ENCODE results near the gene LINC00305. TPM values are rescaled to one million over a fixed set of nuclear protein-coding genes. Genes with fewer than 3 reads are reported as not detected.

The LINC00305 gene
- total and polyA plus RNA-seq, 4 experiments from 2014 or later, result not detected

- ChIA-PET CTCF (ENCODE audit: partially characterized antibody) (no interaction called here), POLR2A (ENCODE audit: partially characterized antibody) (no interaction called here)
- no peaks in the 10 kb centered on the region for H3K36me3 ChIP-seq (ENCODE audit: insufficient read depth, low read length)
- no peaks in the 10 kb centered on the region for H3K27me3 ChIP-seq (ENCODE audit: insufficient read depth, low read length)
- H3K27ac ChIP-seq (ENCODE audit: low read depth, low read length), result no peak overlapping the region
- H3K36me3 Mint-ChIP-seq, result no peaks in the 10 kb centered on the region
- H3K4me1 ChIP-seq (ENCODE audit: insufficient read depth, low read length), result no peaks in the 10 kb centered on the region
- no peak overlapping the region for H3K4me3 ChIP-seq (ENCODE audit: low read length in 2 of 2)
- no peaks in the 10 kb centered on the region for H3K9me3 ChIP-seq (ENCODE audit: control insufficient read depth in 1 of 2, low read length in 2 of 2)
- no peaks in the 10 kb centered on the region for H3K4me1 Mint-ChIP-seq
- intact Hi-C loops (cut with micrococcal nuclease), result no loop called here
- peaks cover 0 to 6% (median 2%) of the 10 kb centered on the region in 8 donors for H3K9me3 Mint-ChIP-seq
- H3K4me3 Mint-ChIP-seq, result no peak overlapping the region
- H3K27me3 Mint-ChIP-seq, result no peaks in the 10 kb centered on the region
- H3K27ac Mint-ChIP-seq, result no peak overlapping the region
- no peak for DNase-seq
Measured at GRCh38 chr18:64175432-64175831, 26.5 kb upstream of the LINC00305 start.

DNA sequence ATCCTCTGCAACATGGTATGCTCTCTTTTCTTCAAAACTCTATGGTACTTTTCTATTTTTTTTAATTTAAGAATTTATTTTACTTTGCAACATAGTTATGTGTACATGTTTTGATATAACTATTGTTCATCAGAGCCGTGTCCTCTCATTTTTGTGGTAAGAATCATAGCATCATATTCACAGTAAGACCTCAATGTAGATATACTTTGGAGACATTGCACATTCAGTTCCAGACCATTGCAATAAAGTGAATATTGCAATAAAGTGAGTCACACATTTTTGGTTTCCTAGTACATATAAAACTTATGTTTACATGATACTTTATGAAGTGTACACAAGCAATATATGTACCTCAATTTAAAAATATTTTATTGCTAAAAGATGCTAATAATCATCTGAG, 22.7 kb upstream of the LINC00305 start:
- Histone ChIP-seq H3K4me1 (ENCODE audit: insufficient read depth, low read length) (no peaks in the 10 kb centered on the region), H3K36me3 (ENCODE audit: insufficient read depth, low read length) (no peaks in the 10 kb centered on the region), H3K27ac (ENCODE audit: low read depth, low read length) (no peak overlapping the region), H3K27me3 (ENCODE audit: insufficient read depth, low read length) (no peaks in the 10 kb centered on the region), H3K4me3 (ENCODE audit: low read length in 2 of 2) (no peak overlapping the region), H3K9me3 (ENCODE audit: control insufficient read depth in 1 of 2, low read length in 2 of 2) (no peaks in the 10 kb centered on the region)
- H3K27ac Mint-ChIP-seq, result no peak overlapping the region
- H3K9me3 Mint-ChIP-seq, result peaks cover 0 to 6% (median 0%) of the 10 kb centered on the region in 8 donors
- H3K36me3 Mint-ChIP-seq, result no peaks in the 10 kb centered on the region
- no peaks in the 10 kb centered on the region for H3K27me3 Mint-ChIP-seq
- no peaks in the 10 kb centered on the region for H3K4me1 Mint-ChIP-seq
- no peak overlapping the region for H3K4me3 Mint-ChIP-seq
- intact Hi-C loops (cut with micrococcal nuclease), result no loop called here
- no peak for DNase-seq
- ChIA-PET POLR2A (ENCODE audit: partially characterized antibody) (no interaction called here), CTCF (ENCODE audit: partially characterized antibody) (no interaction called here)

GRCh38 chr18:64167408-64167925, 18.6 kb upstream of the LINC00305 start:
- Histone ChIP-seq H3K36me3 (ENCODE audit: insufficient read depth, low read length) (no peaks in the 10 kb centered on the region), H3K27me3 (ENCODE audit: insufficient read depth, low read length) (no peaks in the 10 kb centered on the region)
- peaks cover 0 to 1% of the 10 kb centered on the region in 2 donors for H3K27me3 Mint-ChIP-seq

DNA sequence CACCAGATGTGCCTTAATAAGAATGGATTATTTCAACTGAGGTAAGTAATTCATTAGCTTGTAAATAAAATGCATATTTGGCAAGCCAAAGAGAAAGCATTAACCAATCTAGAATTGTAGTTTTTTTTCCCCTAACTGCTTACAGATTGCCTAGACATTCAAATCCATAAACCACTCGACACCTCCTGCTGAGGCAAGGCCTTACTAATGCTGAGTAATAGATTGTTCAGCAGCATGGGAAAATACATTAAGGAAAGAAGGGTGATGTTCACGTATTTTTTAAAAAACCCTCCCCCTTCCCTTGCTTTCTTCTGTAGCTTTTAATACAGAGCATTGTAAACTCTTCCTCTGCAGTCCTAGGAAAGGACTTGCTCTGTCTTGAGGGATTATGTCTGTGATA, 17.0 kb upstream of the LINC00305 start:
- no peaks in the 10 kb centered on the region for H3K36me3 Mint-ChIP-seq
- no peaks in the 10 kb centered on the region for H3K4me1 Mint-ChIP-seq
- H3K27me3 Mint-ChIP-seq, result peaks cover 0 to 1% of the 10 kb centered on the region in 2 donors
- ChIA-PET POLR2A (ENCODE audit: partially characterized antibody) (no interaction called here), CTCF (ENCODE audit: partially characterized antibody) (no interaction called here)
- H3K27ac ChIP-seq (ENCODE audit: low read depth, low read length), result no peak overlapping the region
- no peak for DNase-seq
- no peaks in the 10 kb centered on the region for H3K9me3 ChIP-seq (ENCODE audit: control insufficient read depth in 1 of 2, low read length in 2 of 2)
- H3K4me3 ChIP-seq (ENCODE audit: low read length in 2 of 2), result no peak overlapping the region
- intact Hi-C loops (cut with micrococcal nuclease), result no loop called here
- H3K4me1 ChIP-seq (ENCODE audit: insufficient read depth, low read length), result no peaks in the 10 kb centered on the region
- no peak overlapping the region for H3K4me3 Mint-ChIP-seq
- peaks cover 0 to 3% (median 0%) of the 10 kb centered on the region in 8 donors for H3K9me3 Mint-ChIP-seq
- no peaks in the 10 kb centered on the region for H3K27me3 ChIP-seq (ENCODE audit: insufficient read depth, low read length)
- H3K36me3 ChIP-seq (ENCODE audit: insufficient read depth, low read length), result no peaks in the 10 kb centered on the region
- H3K27ac Mint-ChIP-seq, result no peak overlapping the region

More at GRCh38 chr18:64167408-64167925, 18.6 kb upstream of the LINC00305 start:
- intact Hi-C loops (cut with micrococcal nuclease), result no loop called here
- POLR2A ChIA-PET (ENCODE audit: partially characterized antibody), result no interaction called here
- Mint-ChIP-seq H3K9me3 (peaks cover 0 to 5% (median 0%) of the 10 kb centered on the region in 8 donors), H3K36me3 (no peaks in the 10 kb centered on the region), H3K4me1 (no peaks in the 10 kb centered on the region), H3K27ac (no peak overlapping the region), H3K4me3 (no peak overlapping the region)
- DNase-seq, result no peak
- Histone ChIP-seq H3K9me3 (ENCODE audit: control insufficient read depth in 1 of 2, low read length in 2 of 2) (no peaks in the 10 kb centered on the region), H3K27ac (ENCODE audit: low read depth, low read length) (no peak overlapping the region), H3K4me3 (ENCODE audit: low read length in 2 of 2) (no peak overlapping the region), H3K4me1 (ENCODE audit: insufficient read depth, low read length) (no peaks in the 10 kb centered on the region)
- CTCF ChIA-PET (ENCODE audit: partially characterized antibody), result no interaction called here

- no peaks in the 10 kb centered on the region for H3K4me1 ChIP-seq (ENCODE audit: insufficient read depth, low read length)
- H3K27me3 ChIP-seq (ENCODE audit: insufficient read depth, low read length), result no peaks in the 10 kb centered on the region
- intact Hi-C loops (cut with micrococcal nuclease), result no loop called here
- no peaks in the 10 kb centered on the region for H3K36me3 Mint-ChIP-seq
- H3K4me3 Mint-ChIP-seq, result no peak overlapping the region
- no peak for DNase-seq
- H3K27me3 Mint-ChIP-seq, result peaks cover 0 to 1% of the 10 kb centered on the region in 2 donors
- no peak overlapping the region for H3K27ac ChIP-seq (ENCODE audit: low read depth, low read length)
- POLR2A ChIA-PET (ENCODE audit: partially characterized antibody), result no interaction called here
- no peak overlapping the region for H3K27ac Mint-ChIP-seq
- peaks cover 0 to 3% (median 0%) of the 10 kb centered on the region in 8 donors for H3K9me3 Mint-ChIP-seq
- H3K4me1 Mint-ChIP-seq, result no peaks in the 10 kb centered on the region
- H3K36me3 ChIP-seq (ENCODE audit: insufficient read depth, low read length), result no peaks in the 10 kb centered on the region
- no peak overlapping the region for H3K4me3 ChIP-seq (ENCODE audit: low read length in 2 of 2)
- no peaks in the 10 kb centered on the region for H3K9me3 ChIP-seq (ENCODE audit: control insufficient read depth in 1 of 2, low read length in 2 of 2)
- CTCF ChIA-PET (ENCODE audit: partially characterized antibody), result no interaction called here
Measured at GRCh38 chr18:64164883-64165282, 16.0 kb upstream of the LINC00305 start.

DNA sequence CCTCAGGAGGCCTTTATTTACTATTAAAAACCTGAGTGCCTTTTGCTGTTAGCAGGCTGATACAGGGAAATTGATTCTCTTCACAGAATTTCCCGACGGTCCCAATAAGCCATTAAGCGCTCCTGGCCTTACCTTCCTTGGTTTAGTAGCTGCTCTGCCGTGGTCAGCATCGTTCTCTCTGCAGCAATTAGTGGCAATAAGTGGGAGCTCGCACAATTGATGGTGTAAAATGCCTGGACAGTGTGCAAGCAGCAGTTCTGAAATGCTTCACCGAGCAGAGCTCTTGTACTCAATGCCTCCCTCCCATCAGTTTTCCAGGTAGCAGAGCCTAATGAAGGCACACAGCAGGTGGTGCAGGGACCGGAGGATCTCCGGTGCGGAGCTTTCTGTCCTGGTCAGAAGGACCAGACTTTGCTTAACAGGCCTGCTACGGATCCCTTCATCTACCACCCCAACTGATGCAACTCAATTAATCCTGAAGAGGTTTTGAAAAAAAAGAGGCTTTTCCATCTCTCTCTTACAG, 1.1 kb upstream of the LINC00305 start:
- no peak for DNase-seq
- ChIA-PET CTCF (ENCODE audit: partially characterized antibody) (no interaction called here), POLR2A (ENCODE audit: partially characterized antibody) (no interaction called here)
- Histone ChIP-seq H3K36me3 (ENCODE audit: insufficient read depth, low read length) (no peaks in the 10 kb centered on the region), H3K27ac (ENCODE audit: low read depth, low read length) (no peak overlapping the region), H3K4me1 (ENCODE audit: insufficient read depth, low read length) (no peaks in the 10 kb centered on the region), H3K4me3 (ENCODE audit: low read length in 2 of 2) (no peak overlapping the region), H3K27me3 (ENCODE audit: insufficient read depth, low read length) (no peaks in the 10 kb centered on the region), H3K9me3 (ENCODE audit: control insufficient read depth in 1 of 2, low read length in 2 of 2) (no peaks in the 10 kb centered on the region)
- H3K36me3 Mint-ChIP-seq, result no peaks in the 10 kb centered on the region
- H3K27ac Mint-ChIP-seq, result no peak overlapping the region
- no peaks in the 10 kb centered on the region for H3K4me1 Mint-ChIP-seq
- no peak overlapping the region for H3K4me3 Mint-ChIP-seq
- H3K27me3 Mint-ChIP-seq, result no peaks in the 10 kb centered on the region
- intact Hi-C loops (cut with micrococcal nuclease), result no loop called here
- H3K9me3 Mint-ChIP-seq, result no peaks in the 10 kb centered on the region

DNA sequence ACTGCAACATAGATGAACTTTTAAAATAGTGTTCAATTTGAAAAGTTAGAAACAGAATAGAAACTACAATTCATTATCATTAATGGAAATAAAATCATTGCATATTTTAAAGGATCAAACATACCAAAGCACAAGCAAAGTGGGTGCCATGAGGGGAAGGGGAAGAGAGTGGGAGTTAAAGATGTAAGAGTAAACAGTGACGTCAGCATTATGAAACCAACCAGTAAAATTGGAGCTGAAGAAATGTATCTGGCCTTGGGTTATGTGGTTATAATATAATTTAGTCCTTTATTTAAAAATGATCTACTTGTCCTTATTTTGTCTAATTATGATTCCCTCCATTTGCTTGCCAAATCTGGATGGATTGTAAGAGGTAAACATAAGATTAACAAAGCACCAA, 6.0 kb downstream of the LINC00305 start:
- Histone ChIP-seq H3K36me3 (ENCODE audit: insufficient read depth, low read length) (no peaks in the 10 kb centered on the region), H3K27me3 (ENCODE audit: insufficient read depth, low read length) (no peaks in the 10 kb centered on the region), H3K4me3 (ENCODE audit: low read length in 2 of 2) (no peak overlapping the region), H3K4me1 (ENCODE audit: insufficient read depth, low read length) (no peaks in the 10 kb centered on the region), H3K27ac (ENCODE audit: low read depth, low read length) (no peak overlapping the region), H3K9me3 (ENCODE audit: control insufficient read depth in 1 of 2, low read length in 2 of 2) (no peaks in the 10 kb centered on the region)
- ChIA-PET POLR2A (ENCODE audit: partially characterized antibody) (no interaction called here), CTCF (ENCODE audit: partially characterized antibody) (no interaction called here)
- H3K4me1 Mint-ChIP-seq, result no peaks in the 10 kb centered on the region
- no peak for DNase-seq
- intact Hi-C loops (cut with micrococcal nuclease), result no loop called here
- H3K9me3 Mint-ChIP-seq, result no peaks in the 10 kb centered on the region
- H3K27me3 Mint-ChIP-seq, result peaks cover 0 to 3% of the 10 kb centered on the region in 2 donors
- H3K4me3 Mint-ChIP-seq, result no peak overlapping the region
- no peaks in the 10 kb centered on the region for H3K36me3 Mint-ChIP-seq
- H3K27ac Mint-ChIP-seq, result no peak overlapping the region

DNA sequence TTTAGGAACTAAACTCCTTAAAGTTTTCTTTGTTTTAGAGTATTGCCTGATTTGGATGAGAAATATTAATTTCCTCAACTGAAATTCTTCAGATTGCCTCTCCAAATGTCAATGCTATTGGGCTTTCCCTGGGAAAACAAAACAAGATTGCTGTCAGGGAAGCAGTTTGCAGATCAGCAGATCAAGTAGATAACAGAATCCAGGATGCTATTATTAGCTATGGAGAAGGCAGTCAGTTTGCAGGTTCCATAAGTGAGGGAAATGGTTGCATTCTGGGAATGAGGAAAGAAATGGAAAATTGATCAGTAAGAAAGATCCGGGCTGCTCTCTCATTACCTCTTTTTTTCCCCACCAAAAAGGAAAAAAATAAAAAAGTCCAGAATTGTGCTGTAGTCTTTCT, 11.0 kb downstream of the LINC00305 start:
- intact Hi-C loops (cut with micrococcal nuclease), result loop anchor here (10.0 kb wide), 1 partner anchor 57 kb away; no protein-coding TSS in a partner anchor
- no peaks in the 10 kb centered on the region for H3K36me3 Mint-ChIP-seq
- Histone ChIP-seq H3K9me3 (ENCODE audit: control insufficient read depth in 1 of 2, low read length in 2 of 2) (no peaks in the 10 kb centered on the region), H3K27me3 (ENCODE audit: insufficient read depth, low read length) (no peaks in the 10 kb centered on the region), H3K4me1 (ENCODE audit: insufficient read depth, low read length) (no peaks in the 10 kb centered on the region), H3K36me3 (ENCODE audit: insufficient read depth, low read length) (no peaks in the 10 kb centered on the region), H3K27ac (ENCODE audit: low read depth, low read length) (no peak overlapping the region), H3K4me3 (ENCODE audit: low read length in 2 of 2) (no peak overlapping the region)
- CTCF ChIA-PET (ENCODE audit: partially characterized antibody), result no interaction called here
- peaks cover 0 to 4% of the 10 kb centered on the region in 2 donors for H3K27me3 Mint-ChIP-seq
- H3K4me3 Mint-ChIP-seq, result no peak overlapping the region
- H3K4me1 Mint-ChIP-seq, result no peaks in the 10 kb centered on the region
- POLR2A ChIA-PET (ENCODE audit: partially characterized antibody), result no interaction called here
- H3K27ac Mint-ChIP-seq, result no peak overlapping the region
- no peak for DNase-seq
- H3K9me3 Mint-ChIP-seq, result no peaks in the 10 kb centered on the region

All from CD4-positive, alpha-beta memory T cell (primary cell).